Endometrial microvascular endothelial cells (primary cell): ENCODE measurements around the gene GALK2. TPM values are rescaled to one million over a fixed set of nuclear protein-coding genes. Genes with fewer than 3 reads are reported as not detected.

ENCODE experiments used
- total RNA-seq: library from RNA; depleted of rRNA; stranded (reverse); fragments of >200 nt; gene quantifications from one replicate; pipeline ENCODE4 v1.2.3, GENCODE V29; 2015; ENCODE audit errors: inconsistent ontology term

The GALK2 gene
- total RNA-seq, 1 donor from 2014 or later, result 57.7 TPM

Other genes starting within 250 kb of the GALK2 start
- 0.09 TPM for gene SHC4, start 206.3 kb upstream of the GALK2 start, total RNA-seq
- gene SECISBP2L, start 123.8 kb upstream of the GALK2 start, total RNA-seq, result 28.0 TPM
- 75.3 TPM for gene COPS2, start 14.6 kb upstream of the GALK2 start, total RNA-seq